Measurements from ENCODE around the gene TM7SF2.

Gene TM7SF2

DNA sequence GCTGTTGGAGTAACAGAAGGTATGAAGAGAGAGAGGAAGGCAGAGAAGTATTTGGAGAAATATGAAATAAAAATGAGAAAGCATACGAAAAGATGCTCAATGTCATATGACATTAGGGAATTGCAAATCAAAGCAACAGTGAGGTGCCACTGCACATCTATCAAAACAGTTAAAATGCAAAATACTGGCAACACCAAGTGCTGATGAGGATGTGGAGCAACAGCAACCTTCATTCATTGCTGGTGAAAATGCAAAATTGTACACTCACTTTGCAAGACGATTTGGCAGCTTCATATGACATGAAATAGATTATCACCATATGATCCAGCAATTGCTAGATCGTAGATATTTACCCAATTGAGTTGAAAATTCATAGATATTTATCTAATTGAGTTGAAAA lies 49.0 kb downstream of the TM7SF2 start:
- no peak overlapping the region for H3K4me3 ChIP-seq (ENCODE audit: low read length)
- DNase-seq (ENCODE audit: low read depth): no peak
- TF ChIP-seq, protein P1, sequence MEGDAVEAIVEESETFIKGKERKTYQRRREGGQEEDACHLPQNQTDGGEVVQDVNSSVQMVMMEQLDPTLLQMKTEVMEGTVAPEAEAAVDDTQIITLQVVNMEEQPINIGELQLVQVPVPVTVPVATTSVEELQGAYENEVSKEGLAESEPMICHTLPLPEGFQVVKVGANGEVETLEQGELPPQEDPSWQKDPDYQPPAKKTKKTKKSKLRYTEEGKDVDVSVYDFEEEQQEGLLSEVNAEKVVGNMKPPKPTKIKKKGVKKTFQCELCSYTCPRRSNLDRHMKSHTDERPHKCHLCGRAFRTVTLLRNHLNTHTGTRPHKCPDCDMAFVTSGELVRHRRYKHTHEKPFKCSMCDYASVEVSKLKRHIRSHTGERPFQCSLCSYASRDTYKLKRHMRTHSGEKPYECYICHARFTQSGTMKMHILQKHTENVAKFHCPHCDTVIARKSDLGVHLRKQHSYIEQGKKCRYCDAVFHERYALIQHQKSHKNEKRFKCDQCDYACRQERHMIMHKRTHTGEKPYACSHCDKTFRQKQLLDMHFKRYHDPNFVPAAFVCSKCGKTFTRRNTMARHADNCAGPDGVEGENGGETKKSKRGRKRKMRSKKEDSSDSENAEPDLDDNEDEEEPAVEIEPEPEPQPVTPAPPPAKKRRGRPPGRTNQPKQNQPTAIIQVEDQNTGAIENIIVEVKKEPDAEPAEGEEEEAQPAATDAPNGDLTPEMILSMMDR (conservative IDR thresholded peaks at IDR 0.05; ENCODE audit: low read depth, low read length): no peak

DNA sequence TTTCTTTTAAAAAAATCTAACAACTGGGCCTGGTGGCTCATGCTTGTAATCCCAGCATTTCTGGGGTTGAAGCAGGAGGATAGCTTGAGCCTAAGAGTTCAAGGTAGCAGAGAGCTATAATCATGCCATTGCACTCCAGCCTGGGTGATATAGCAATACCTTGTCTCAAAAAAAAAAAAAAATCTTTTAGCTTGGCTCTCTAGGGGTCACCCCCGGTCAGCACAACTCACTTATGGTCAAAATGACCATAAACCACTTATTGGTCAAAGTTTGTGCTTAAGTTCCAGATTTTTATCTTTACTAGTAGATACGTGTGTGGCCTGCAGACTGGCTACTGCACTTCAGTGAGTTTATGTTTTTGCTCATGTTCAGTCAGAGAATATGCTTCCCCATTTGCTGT lies 52.0 kb downstream of the TM7SF2 start:
- DNase-seq (ENCODE audit: low read depth): no peak
- TF ChIP-seq, protein P1 (conservative IDR thresholded peaks at IDR 0.05; ENCODE audit: low read depth, low read length): no peak
- no peak overlapping the region for H3K4me3 ChIP-seq (ENCODE audit: low read length)
